Lower leg skin (tissue), 3 donors: Measurements from ENCODE around the gene EPB41.

ENCODE experiments used
- POLR2A ChIP-seq, 2 donors: fragments of 450-650 bp; IDR thresholded peaks; one replicate each; pipeline ENCODE4 v1.6.1; 2016 to 2017; ENCODE audit warnings: antibody characterized with exemption in 2 of 2, mild to moderate bottlenecking in 1 of 2, moderate library complexity in 1 of 2
- TF ChIP-seq, protein P1 (sequence below), 3 donors: fragments of 450-650 bp; IDR thresholded peaks; one replicate each; pipeline ENCODE4 v1.5.1; 2016; ENCODE audit warnings: antibody characterized with exemption in 3 of 3, mild to moderate bottlenecking in 3 of 3, moderate library complexity in 2 of 3

DNA sequence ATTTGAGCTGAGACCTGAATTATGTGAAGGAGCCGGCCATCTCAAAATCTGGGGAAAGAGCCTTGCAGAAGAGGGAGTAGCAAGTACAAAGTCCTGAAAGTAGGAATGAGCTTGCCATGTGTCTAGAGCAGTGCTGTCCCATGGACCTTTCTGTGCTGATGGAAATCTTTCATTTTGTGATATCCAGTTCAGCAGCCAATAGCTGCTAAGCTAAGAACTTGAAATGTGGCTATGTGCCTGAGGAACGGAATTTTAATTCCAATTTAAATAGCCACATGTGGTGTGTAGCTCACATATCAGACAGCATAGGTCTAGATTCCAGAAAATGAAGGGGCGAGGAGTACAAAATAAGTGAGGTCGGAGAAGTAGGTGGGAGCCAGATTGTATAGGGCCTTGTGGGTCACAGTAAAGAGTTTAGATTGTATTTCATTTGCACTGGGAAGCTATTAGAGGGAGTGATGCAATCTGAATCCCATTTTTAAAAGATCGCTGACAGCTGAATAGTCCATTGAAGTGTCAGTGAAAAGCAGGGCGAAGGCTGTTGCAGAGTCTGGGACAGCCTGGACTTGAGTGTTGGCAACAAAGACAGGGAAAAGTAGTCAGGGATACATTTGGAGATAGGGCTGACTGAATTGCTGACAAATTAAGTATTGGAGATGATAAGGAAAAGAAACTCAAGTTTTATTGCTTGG lies 129.1 kb downstream of the EPB41 start:
- TF ChIP-seq, protein P1, sequence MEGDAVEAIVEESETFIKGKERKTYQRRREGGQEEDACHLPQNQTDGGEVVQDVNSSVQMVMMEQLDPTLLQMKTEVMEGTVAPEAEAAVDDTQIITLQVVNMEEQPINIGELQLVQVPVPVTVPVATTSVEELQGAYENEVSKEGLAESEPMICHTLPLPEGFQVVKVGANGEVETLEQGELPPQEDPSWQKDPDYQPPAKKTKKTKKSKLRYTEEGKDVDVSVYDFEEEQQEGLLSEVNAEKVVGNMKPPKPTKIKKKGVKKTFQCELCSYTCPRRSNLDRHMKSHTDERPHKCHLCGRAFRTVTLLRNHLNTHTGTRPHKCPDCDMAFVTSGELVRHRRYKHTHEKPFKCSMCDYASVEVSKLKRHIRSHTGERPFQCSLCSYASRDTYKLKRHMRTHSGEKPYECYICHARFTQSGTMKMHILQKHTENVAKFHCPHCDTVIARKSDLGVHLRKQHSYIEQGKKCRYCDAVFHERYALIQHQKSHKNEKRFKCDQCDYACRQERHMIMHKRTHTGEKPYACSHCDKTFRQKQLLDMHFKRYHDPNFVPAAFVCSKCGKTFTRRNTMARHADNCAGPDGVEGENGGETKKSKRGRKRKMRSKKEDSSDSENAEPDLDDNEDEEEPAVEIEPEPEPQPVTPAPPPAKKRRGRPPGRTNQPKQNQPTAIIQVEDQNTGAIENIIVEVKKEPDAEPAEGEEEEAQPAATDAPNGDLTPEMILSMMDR (IDR thresholded peaks at IDR 0.05), result no peak
- TF ChIP-seq POLR2A (IDR thresholded peaks at IDR 0.05), result no peak
